Endothelial cell of umbilical vein (primary cell): ENCODE measurements around the gene MYBBP1A.

Source experiments
- CTCF ChIP-seq, 2 donors: IDR thresholded peaks; 1 replicate in 1 of 2; 2 replicates in 1 of 2; pipeline ENCODE4 v1.5.1; 2011; ENCODE audit warnings: low read length in 2 of 2, mild to moderate bottlenecking in 2 of 2, moderate library complexity in 2 of 2, control low read depth in 1 of 2, inconsistent platforms in 1 of 2, low read depth in 1 of 2; ENCODE audit not compliant: insufficient read depth in 1 of 2; ENCODE audit errors: extremely low read depth in 1 of 2
- EZH2 ChIP-seq: IDR thresholded peaks from 2 replicates; pipeline ENCODE4 v1.6.1; 2012; ENCODE audit warnings: borderline replicate concordance, low read depth, mild to moderate bottlenecking, moderate library complexity, low read length, inconsistent platforms; ENCODE audit not compliant: severe bottlenecking
- POLR2A ChIP-seq: IDR thresholded peaks from 2 replicates; pipeline ENCODE4 v1.6.1; 2012; ENCODE audit warnings: low read depth, mild to moderate bottlenecking, control low read depth, low read length

DNA sequence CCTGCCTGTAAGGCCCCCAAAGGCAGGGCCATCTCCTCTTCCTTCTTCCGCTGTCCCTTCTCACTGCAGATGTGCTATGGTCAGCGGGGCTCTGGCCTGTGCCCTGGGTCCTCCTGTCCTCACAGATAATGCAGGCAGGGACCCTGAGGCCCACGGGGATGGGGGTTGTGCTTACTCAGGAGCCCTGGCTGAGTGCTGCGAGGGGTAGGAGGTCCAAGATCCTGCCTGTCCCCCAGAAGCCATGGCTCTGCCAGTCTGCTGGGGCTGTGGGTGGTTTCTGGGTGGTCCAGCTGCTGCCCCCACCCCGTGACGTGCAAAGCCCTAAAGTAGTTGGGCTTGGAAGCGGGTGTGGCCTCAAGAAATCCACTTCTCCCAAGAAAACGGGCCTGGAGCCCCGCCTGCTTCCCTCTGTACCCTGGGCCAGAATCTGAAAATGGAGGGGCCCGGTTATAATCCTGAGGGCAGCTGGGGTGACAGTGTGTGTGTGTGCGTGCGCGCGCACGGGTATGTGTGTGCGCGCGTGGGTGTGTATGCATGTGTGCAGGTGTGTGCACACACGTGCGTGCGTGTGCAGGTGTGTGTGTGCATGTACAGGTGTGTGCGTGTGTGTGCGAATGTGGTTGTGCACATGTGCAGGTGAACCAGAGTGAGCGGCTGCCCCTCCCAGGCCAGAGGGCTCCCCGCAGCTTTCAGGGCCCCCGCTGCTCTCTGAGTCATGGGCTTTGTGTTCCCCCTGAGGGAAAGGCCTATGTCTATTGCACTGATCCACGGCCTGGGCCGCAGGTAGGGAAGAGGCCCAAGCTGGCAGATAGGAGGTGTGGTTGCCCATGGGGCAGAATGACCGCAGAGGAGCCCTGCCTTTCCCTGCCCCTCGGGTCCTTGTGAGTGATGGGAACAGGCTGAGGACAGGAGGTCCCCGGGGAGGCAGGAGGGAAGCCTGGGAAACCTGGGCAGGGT is 42.8 kb downstream of the MYBBP1A start:
- TF ChIP-seq POLR2A (no peak), CTCF (IDR thresholded peaks at IDR 0.05; ENCODE audit: extremely low read depth in 1 of 2, insufficient read depth in 1 of 2, low read depth in 1 of 2, low read length in 2 of 2) (no peak), EZH2 (no peak)
